ENCODE measurements around the gene SOD2.

SOD2 gene

DNA sequence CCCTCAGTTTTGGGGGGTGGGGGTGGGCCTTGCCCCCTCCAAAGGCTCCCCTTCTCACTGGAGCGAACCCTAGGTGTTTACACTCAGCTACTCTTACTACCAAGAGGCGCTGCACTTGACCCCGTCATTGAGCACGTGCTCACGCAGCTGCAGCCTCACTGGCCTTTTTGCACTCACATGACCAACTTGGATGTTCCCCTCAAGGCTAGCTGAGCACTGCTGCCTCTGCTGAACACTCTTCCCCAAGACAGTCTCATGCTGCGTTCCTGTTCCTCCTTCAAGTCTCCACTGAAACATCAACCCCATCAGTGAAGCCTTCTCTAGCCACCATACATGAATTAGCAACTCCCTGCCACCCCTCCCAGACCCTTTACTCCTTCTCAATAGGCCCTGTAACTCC is 4.0 kb downstream of the SOD2 start:
- Histone ChIP-seq H2AFZ (ENCODE audit: low read depth, low read length) (no peak overlapping the region), H3K27ac (ENCODE audit: low read length) (no peak overlapping the region), H3K4me1 (ENCODE audit: low read length) (peaks cover 21% of the 10 kb centered on the region; the same call in 1 of the 2 replicates), H3K4me2 (ENCODE audit: low read length) (no peak overlapping the region), H3K9me3 (ENCODE audit: insufficient read depth, low read length) (no peaks in the 10 kb centered on the region), H3K79me2 (ENCODE audit: low read length) (peaks cover 58% of the 10 kb centered on the region), H4K20me1 (ENCODE audit: insufficient read depth, low read length) (no peaks in the 10 kb centered on the region), H3K9ac (ENCODE audit: low read length) (no peak overlapping the region), H3K36me3 (replicated peaks; ENCODE audit: low read depth, low read length) (peaks cover 21% of the 10 kb centered on the region), H3K4me3 (ENCODE audit: low read length) (no peak overlapping the region), H3K27me3 (ENCODE audit: low read depth, low read length) (no peaks in the 10 kb centered on the region)
- TF ChIP-seq, protein P1, sequence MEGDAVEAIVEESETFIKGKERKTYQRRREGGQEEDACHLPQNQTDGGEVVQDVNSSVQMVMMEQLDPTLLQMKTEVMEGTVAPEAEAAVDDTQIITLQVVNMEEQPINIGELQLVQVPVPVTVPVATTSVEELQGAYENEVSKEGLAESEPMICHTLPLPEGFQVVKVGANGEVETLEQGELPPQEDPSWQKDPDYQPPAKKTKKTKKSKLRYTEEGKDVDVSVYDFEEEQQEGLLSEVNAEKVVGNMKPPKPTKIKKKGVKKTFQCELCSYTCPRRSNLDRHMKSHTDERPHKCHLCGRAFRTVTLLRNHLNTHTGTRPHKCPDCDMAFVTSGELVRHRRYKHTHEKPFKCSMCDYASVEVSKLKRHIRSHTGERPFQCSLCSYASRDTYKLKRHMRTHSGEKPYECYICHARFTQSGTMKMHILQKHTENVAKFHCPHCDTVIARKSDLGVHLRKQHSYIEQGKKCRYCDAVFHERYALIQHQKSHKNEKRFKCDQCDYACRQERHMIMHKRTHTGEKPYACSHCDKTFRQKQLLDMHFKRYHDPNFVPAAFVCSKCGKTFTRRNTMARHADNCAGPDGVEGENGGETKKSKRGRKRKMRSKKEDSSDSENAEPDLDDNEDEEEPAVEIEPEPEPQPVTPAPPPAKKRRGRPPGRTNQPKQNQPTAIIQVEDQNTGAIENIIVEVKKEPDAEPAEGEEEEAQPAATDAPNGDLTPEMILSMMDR (IDR thresholded peaks at IDR 0.05; ENCODE audit: low read depth, low read length) = no peak
- no peak for TF ChIP-seq EZH2phosphoT487 (IDR thresholded peaks at IDR 0.05; ENCODE audit: low read depth)

DNA sequence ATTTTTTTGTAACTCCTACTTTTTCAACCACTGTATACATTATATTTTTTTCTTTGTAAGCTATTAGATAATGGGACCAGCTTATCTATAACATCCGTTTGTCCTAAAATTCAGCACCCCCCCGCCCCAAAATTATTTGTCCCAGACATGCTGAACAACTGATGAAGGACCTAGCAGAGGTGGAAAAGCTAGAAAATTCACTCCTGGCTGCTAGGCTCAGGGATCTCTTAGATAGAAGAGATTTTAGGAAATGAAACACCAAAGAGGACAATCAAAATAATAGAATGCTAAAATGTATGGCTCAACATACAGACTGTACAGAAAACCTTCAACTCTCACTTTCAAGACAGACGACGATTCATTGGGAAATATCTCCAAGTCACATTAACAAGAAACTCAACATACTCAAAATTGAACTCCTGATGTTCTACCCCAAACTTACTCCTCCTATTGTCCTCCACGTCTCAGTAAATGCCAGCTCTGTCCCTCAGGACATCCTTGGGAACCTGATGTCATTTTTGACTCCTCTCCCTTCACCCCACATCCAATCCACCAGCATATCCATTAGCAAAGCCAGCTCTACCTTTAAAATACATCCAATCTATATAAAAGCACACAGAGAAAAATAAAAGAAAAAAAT is 4.7 kb downstream of the SOD2 start:
- no peak overlapping the region for H3K4me3 ChIP-seq (ENCODE audit: low read length)
- no peak overlapping the region for H3K4me2 ChIP-seq (ENCODE audit: low read length)
- peaks cover 21% of the 10 kb centered on the region for H3K36me3 ChIP-seq (replicated peaks; ENCODE audit: low read depth, low read length)

DNA sequence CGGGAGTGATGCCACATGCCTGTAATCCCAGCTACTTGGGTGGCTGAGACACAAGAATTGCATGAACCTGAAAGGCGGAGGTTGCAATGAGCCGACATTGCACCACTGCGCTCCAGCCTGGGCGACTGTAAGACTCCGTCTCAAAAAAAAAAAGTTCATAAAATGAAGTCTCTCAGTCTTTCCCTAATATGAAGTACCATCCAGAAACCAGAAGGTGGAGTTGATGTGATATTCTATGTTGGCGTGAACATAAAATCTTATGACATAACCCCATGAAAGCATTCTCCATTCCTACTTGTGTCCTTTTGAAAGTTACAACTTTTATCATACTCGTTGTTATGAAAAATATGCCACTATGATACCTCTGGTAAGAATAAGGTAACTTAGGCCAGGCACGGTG is 5.7 kb downstream of the SOD2 start:
- peaks cover 21% of the 10 kb centered on the region for H3K36me3 ChIP-seq (replicated peaks; ENCODE audit: low read depth, low read length)
- no peak overlapping the region for H3K9ac ChIP-seq (ENCODE audit: low read length)
- peaks cover 19% of the 10 kb centered on the region; the same call in 1 of the 2 replicates for H3K4me1 ChIP-seq (ENCODE audit: low read length)
- no peaks in the 10 kb centered on the region for H3K27me3 ChIP-seq (ENCODE audit: low read depth, low read length)
- no peak overlapping the region for H3K27ac ChIP-seq (ENCODE audit: low read length)
- no peak overlapping the region for H3K4me3 ChIP-seq (ENCODE audit: low read length)
- H3K4me2 ChIP-seq (ENCODE audit: low read length) = no peak overlapping the region
- TF ChIP-seq, protein P1 (IDR thresholded peaks at IDR 0.05; ENCODE audit: low read depth, low read length) = no peak
- TF ChIP-seq EZH2phosphoT487 (IDR thresholded peaks at IDR 0.05; ENCODE audit: low read depth) = no peak
- H3K79me2 ChIP-seq (ENCODE audit: low read length) = peaks cover 50% of the 10 kb centered on the region
- no peaks in the 10 kb centered on the region for H4K20me1 ChIP-seq (ENCODE audit: insufficient read depth, low read length)
- H3K9me3 ChIP-seq (ENCODE audit: insufficient read depth, low read length) = no peaks in the 10 kb centered on the region
- H2AFZ ChIP-seq (ENCODE audit: low read depth, low read length) = no peak overlapping the region

More for the DNA sequence above, 4.7 kb downstream of the SOD2 start:
- H3K79me2 ChIP-seq (ENCODE audit: low read length) = peaks cover 58% of the 10 kb centered on the region
- H3K9me3 ChIP-seq (ENCODE audit: insufficient read depth, low read length) = no peaks in the 10 kb centered on the region
- no peak overlapping the region for H3K9ac ChIP-seq (ENCODE audit: low read length)
- peaks cover 19% of the 10 kb centered on the region; the same call in 1 of the 2 replicates for H3K4me1 ChIP-seq (ENCODE audit: low read length)
- no peak overlapping the region for H2AFZ ChIP-seq (ENCODE audit: low read depth, low read length)
- TF ChIP-seq EZH2phosphoT487 (IDR thresholded peaks at IDR 0.05; ENCODE audit: low read depth) = no peak
- TF ChIP-seq, protein P1 (IDR thresholded peaks at IDR 0.05; ENCODE audit: low read depth, low read length) = no peak
- no peaks in the 10 kb centered on the region for H4K20me1 ChIP-seq (ENCODE audit: insufficient read depth, low read length)
- H3K27ac ChIP-seq (ENCODE audit: low read length) = no peak overlapping the region
- H3K27me3 ChIP-seq (ENCODE audit: low read depth, low read length) = no peaks in the 10 kb centered on the region

DNA sequence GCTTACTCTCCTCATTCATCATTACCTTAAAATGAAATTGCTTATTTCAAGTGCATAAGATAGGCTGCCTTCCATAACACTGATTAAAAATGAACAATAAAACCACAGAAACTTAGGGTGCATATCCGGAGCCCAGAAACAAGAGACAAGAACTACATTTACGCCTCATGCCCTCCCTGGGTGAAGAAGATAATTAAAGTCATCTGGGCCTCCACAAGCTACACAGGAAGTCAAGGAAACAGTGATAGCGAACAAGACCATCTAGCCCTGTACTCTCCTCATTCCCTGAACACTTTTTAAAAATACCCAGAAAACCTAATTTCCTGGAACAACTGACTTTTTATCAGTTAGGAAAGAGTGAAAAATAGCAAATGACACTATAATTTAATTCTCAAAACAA is 6.3 kb downstream of the SOD2 start:
- Histone ChIP-seq H3K4me2 (ENCODE audit: low read length) (no peak overlapping the region), H3K79me2 (ENCODE audit: low read length) (peaks cover 44% of the 10 kb centered on the region), H4K20me1 (ENCODE audit: insufficient read depth, low read length) (no peaks in the 10 kb centered on the region), H2AFZ (ENCODE audit: low read depth, low read length) (no peak overlapping the region), H3K9ac (ENCODE audit: low read length) (no peak overlapping the region), H3K4me1 (ENCODE audit: low read length) (peaks cover 16% of the 10 kb centered on the region; the same call in 1 of the 2 replicates), H3K27ac (ENCODE audit: low read length) (no peak overlapping the region), H3K9me3 (ENCODE audit: insufficient read depth, low read length) (no peaks in the 10 kb centered on the region), H3K4me3 (ENCODE audit: low read length) (no peak overlapping the region), H3K36me3 (replicated peaks; ENCODE audit: low read depth, low read length) (peaks cover 20% of the 10 kb centered on the region), H3K27me3 (ENCODE audit: low read depth, low read length) (no peaks in the 10 kb centered on the region)
- no peak for TF ChIP-seq EZH2phosphoT487 (IDR thresholded peaks at IDR 0.05; ENCODE audit: low read depth)
- TF ChIP-seq, protein P1 (IDR thresholded peaks at IDR 0.05; ENCODE audit: low read depth, low read length) = no peak
